HepG2 (cell line): ENCODE measurements around the gene TBKBP1. TPM values are rescaled to one million over a fixed set of nuclear protein-coding genes. Genes with fewer than 3 reads are reported as not detected.

Experiments used
- ARNT2 ChIP-seq: sonication (generic); formaldehyde crosslinking; IDR thresholded peaks from 2 replicates; pipeline ENCODE4 v1.8.0; 2022; ENCODE audit warnings: mild to moderate bottlenecking, low read depth, missing genetic modification reagents, moderate library complexity
- ATAD3A ChIP-seq: sonication (generic); formaldehyde crosslinking; IDR thresholded peaks from 2 replicates; pipeline ENCODE4 v1.4.0; 2020; ENCODE audit warnings: missing genetic modification reagents
- CBFB ChIP-seq: sonication (generic); formaldehyde crosslinking; IDR thresholded peaks from 2 replicates; pipeline ENCODE4 v1.4.0; 2020; ENCODE audit warnings: missing genetic modification reagents
- HMGXB4 ChIP-seq, 2 experiments: sonication (generic) in 1 of 2; formaldehyde crosslinking in 1 of 2; IDR thresholded peaks; 2 replicates each; pipeline versions ENCODE4 v1.4.0 to v1.6.1; 2018 to 2020; ENCODE audit warnings: missing genetic modification reagents in 2 of 2, borderline replicate concordance in 1 of 2, low read depth in 1 of 2, mild to moderate bottlenecking in 1 of 2, missing biosample characterization in 1 of 2
- U2AF1 ChIP-seq: fragments of 200-400 bp; formaldehyde crosslinking; optimal IDR thresholded peaks from 2 replicates; pipeline ENCODE3; 2017; ENCODE audit warnings: mild to moderate bottlenecking, low read depth, low read length
- WIZ ChIP-seq: sonication (generic); formaldehyde crosslinking; IDR thresholded peaks from 2 replicates; pipeline ENCODE4 v1.5.1; 2020; ENCODE audit warnings: mild to moderate bottlenecking, missing genetic modification reagents
- XRCC5 ChIP-seq: fragments of 200-400 bp; formaldehyde crosslinking; optimal IDR thresholded peaks from 2 replicates; pipeline ENCODE3; 2017; ENCODE audit warnings: mild to moderate bottlenecking, low read length
- ZNF337 ChIP-seq: sonication (generic); formaldehyde crosslinking; IDR thresholded peaks from 2 replicates; pipeline ENCODE4 v1.5.1; 2020; ENCODE audit warnings: missing genetic modification reagents, low read depth, mild to moderate bottlenecking, borderline replicate concordance
- ZNF468 ChIP-seq: sonication (generic); formaldehyde crosslinking; IDR thresholded peaks from 2 replicates; pipeline ENCODE4 v1.8.0; 2022; ENCODE audit warnings: mild to moderate bottlenecking, moderate library complexity, missing genetic modification reagents
- ZNF766 ChIP-seq: sonication (generic); formaldehyde crosslinking; IDR thresholded peaks from 2 replicates; pipeline ENCODE4 v1.5.0; 2020; ENCODE audit warnings: missing genetic modification reagents, borderline replicate concordance
- ZNF768 ChIP-seq: sonication (generic); formaldehyde crosslinking; IDR thresholded peaks from 2 replicates; pipeline ENCODE4 v1.4.0; 2020; ENCODE audit warnings: missing genetic modification reagents
- polyA plus RNA-seq, 8 experiments: library from polyadenylated mRNA; depleted of rRNA in 3 of 8; stranded (reverse) in 7 of 8; unstranded in 1 of 8; fragments of >200 nt; fragmentation: Illumina TruSeq in 4 of 8; extraction: Trizol in 4 of 8; gene quantifications; 2 replicates each; pipeline versions ENCODE4 v1.2.1 to v1.2.3, GENCODE V29; 2011 to 2016; ENCODE audit warnings: low read depth in 4 of 8, missing spikeins in 1 of 8, mixed read lengths in 1 of 8; ENCODE audit not compliant: insufficient read depth in 1 of 8
- total RNA-seq, 5 experiments: library from RNA; depleted of rRNA; stranded (reverse); fragments of >200 nt; fragmentation: Illumina TruSeq; extraction: Trizol; gene quantifications; 2 replicates each; pipeline ENCODE4 v1.2.3, GENCODE V29; 2016; ENCODE audit warnings: low read depth in 1 of 5
- TF ChIP-seq, protein P1 (sequence below): sonication (generic); formaldehyde crosslinking; IDR thresholded peaks from 2 replicates; pipeline ENCODE4 v1.8.1; 2023; ENCODE audit warnings: mild to moderate bottlenecking, moderate library complexity, missing genetic modification reagents
- TF ChIP-seq, protein P2 (sequence below): sonication (generic); formaldehyde crosslinking; IDR thresholded peaks from 2 replicates; pipeline ENCODE4 v1.4.0; 2020; ENCODE audit warnings: missing genetic modification reagents
- TF ChIP-seq, protein P3 (sequence below): sonication (generic); formaldehyde crosslinking; IDR thresholded peaks from 2 replicates; pipeline ENCODE4 v1.4.0; 2020; ENCODE audit warnings: mild to moderate bottlenecking, missing genetic modification reagents
- TF ChIP-seq, protein P4 (sequence below): IDR thresholded peaks from 2 replicates; pipeline ENCODE4 v1.6.1; 2016; ENCODE audit warnings: low read depth, missing genetic modification reagents, missing compliant biosample characterization

The TBKBP1 gene
- total and polyA plus RNA-seq, 2 of the 13 experiments (the other 11 are each of a cell fraction or from before 2014, with no cell fraction given): 2.6 to 7.0 TPM

DNA sequence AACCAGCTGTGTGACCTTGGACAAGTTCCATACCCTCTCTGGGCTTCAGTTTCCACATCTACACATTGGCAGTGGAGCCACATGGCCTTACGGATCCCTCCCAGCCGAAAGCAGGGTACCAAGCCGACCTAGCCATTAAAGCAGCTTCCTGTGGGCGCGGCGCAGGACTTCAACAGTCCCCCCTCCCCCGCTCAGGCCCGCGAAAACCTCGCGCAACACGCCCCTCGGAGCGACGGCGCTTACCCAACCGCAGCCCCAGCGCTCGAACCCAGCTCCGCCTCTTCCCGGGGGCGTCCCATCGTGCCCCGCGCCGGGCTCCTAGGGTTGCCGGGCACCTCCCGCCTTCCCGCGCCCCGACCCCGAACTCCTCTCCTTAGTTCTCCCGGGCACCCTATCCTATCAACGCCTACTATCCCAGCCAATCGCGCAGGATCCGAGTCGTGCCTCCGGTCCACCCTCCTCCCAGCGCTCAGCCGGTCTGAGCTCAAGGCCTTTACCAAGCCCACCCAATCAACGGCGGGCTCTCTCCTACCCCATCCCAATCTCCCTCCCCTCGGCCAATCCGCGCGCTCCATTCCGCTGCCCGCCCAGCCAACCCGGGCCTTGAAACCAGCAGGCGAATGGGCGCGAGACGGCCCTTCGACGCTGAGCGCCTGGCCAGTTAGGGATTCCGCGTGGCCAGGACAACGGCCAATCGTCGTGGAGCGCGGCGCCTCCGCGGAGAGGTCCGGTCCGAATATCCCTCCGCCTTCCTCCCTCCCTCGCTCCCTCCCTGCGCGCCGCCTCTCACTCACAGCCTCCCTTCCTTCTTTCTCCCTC lies 44.6 kb upstream of the TBKBP1 start, which contains the start of gene KPNB1 (continued):
- TF ChIP-seq, protein P1, sequence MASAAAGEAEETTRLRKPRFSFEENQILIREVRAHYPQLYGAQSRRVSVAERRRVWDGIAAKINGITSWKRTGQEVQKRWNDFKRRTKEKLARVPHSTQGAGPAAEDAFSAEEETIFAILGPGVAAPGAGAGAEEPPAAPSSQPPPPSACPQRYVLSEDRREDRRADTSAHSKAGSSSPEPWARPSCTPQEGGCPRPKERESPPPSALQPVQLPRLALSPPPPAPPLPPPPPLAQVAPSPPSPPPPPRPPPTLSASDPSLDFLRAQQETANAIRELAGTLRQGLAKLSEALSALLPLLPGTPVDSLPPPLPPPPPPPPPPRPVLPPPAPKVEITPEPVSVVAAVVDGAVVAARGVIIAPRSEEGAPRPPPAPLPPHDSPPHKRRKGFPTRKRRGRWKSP: peak; percentile 81
- peak; percentile 93 for TF ChIP-seq CBFB (CRISPR knock-in tag)
- TF ChIP-seq HMGXB4 (CRISPR knock-in tag; IDR thresholded peaks at IDR 0.05; ENCODE audit: borderline replicate concordance in 1 of 2, low read depth in 1 of 2): peak; percentile 77 to 91
- TF ChIP-seq ARNT2 (CRISPR knock-in tag): peak; percentile 77
- TF ChIP-seq ZNF768 (CRISPR knock-in tag): peak; percentile 100
- TF ChIP-seq, protein P2, sequence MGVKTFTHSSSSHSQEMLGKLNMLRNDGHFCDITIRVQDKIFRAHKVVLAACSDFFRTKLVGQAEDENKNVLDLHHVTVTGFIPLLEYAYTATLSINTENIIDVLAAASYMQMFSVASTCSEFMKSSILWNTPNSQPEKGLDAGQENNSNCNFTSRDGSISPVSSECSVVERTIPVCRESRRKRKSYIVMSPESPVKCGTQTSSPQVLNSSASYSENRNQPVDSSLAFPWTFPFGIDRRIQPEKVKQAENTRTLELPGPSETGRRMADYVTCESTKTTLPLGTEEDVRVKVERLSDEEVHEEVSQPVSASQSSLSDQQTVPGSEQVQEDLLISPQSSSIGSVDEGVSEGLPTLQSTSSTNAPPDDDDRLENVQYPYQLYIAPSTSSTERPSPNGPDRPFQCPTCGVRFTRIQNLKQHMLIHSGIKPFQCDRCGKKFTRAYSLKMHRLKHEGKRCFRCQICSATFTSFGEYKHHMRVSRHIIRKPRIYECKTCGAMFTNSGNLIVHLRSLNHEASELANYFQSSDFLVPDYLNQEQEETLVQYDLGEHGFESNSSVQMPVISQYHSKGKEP (CRISPR knock-in tag): peak; percentile 57; the same call in 1 of the 2 replicates
- TF ChIP-seq, protein P3, sequence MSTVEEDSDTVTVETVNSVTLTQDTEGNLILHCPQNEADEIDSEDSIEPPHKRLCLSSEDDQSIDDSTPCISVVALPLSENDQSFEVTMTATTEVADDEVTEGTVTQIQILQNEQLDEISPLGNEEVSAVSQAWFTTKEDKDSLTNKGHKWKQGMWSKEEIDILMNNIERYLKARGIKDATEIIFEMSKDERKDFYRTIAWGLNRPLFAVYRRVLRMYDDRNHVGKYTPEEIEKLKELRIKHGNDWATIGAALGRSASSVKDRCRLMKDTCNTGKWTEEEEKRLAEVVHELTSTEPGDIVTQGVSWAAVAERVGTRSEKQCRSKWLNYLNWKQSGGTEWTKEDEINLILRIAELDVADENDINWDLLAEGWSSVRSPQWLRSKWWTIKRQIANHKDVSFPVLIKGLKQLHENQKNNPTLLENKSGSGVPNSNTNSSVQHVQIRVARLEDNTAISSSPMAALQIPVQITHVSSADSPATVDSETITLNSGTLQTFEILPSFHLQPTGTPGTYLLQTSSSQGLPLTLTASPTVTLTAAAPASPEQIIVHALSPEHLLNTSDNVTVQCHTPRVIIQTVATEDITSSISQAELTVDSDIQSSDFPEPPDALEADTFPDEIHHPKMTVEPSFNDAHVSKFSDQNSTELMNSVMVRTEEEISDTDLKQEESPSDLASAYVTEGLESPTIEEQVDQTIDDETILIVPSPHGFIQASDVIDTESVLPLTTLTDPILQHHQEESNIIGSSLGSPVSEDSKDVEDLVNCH (CRISPR knock-in tag): 0 out of 2 replicates have a peak, but pooled peaks have one; percentile 76
- no peak for TF ChIP-seq ATAD3A (CRISPR knock-in tag)
- TF ChIP-seq ZNF337 (CRISPR knock-in tag): no peak
- TF ChIP-seq ZNF468 (CRISPR knock-in tag): 0 out of 2 replicates have a peak, but pooled peaks have one; percentile 36
- peak; percentile 44; the same call in 1 of the 2 replicates for TF ChIP-seq ZNF766 (CRISPR knock-in tag)
- TF ChIP-seq XRCC5: peak; percentile 92
- TF ChIP-seq WIZ: peak; percentile 80; the same call in 1 of the 2 replicates
- TF ChIP-seq, protein P4, sequence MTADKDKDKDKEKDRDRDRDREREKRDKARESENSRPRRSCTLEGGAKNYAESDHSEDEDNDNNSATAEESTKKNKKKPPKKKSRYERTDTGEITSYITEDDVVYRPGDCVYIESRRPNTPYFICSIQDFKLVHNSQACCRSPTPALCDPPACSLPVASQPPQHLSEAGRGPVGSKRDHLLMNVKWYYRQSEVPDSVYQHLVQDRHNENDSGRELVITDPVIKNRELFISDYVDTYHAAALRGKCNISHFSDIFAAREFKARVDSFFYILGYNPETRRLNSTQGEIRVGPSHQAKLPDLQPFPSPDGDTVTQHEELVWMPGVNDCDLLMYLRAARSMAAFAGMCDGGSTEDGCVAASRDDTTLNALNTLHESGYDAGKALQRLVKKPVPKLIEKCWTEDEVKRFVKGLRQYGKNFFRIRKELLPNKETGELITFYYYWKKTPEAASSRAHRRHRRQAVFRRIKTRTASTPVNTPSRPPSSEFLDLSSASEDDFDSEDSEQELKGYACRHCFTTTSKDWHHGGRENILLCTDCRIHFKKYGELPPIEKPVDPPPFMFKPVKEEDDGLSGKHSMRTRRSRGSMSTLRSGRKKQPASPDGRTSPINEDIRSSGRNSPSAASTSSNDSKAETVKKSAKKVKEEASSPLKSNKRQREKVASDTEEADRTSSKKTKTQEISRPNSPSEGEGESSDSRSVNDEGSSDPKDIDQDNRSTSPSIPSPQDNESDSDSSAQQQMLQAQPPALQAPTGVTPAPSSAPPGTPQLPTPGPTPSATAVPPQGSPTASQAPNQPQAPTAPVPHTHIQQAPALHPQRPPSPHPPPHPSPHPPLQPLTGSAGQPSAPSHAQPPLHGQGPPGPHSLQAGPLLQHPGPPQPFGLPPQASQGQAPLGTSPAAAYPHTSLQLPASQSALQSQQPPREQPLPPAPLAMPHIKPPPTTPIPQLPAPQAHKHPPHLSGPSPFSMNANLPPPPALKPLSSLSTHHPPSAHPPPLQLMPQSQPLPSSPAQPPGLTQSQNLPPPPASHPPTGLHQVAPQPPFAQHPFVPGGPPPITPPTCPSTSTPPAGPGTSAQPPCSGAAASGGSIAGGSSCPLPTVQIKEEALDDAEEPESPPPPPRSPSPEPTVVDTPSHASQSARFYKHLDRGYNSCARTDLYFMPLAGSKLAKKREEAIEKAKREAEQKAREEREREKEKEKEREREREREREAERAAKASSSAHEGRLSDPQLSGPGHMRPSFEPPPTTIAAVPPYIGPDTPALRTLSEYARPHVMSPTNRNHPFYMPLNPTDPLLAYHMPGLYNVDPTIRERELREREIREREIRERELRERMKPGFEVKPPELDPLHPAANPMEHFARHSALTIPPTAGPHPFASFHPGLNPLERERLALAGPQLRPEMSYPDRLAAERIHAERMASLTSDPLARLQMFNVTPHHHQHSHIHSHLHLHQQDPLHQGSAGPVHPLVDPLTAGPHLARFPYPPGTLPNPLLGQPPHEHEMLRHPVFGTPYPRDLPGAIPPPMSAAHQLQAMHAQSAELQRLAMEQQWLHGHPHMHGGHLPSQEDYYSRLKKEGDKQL (CRISPR knock-in tag): peak; percentile 23; the same call in 1 of the 2 replicates
- peak; percentile 89 for TF ChIP-seq U2AF1
